HG02870 (cell line): ENCODE measurements around the gene TRIM41.
"Not testable (repeated sequence)": the region's sequence is repeated elsewhere in the genome, so short reads cannot be mapped to it uniquely, and the experiment has no call there.

Experiments used
- ATAC-seq: cut with Tn5 transposase; IDR thresholded peaks from one replicate; pipeline ENCODE4 v1.9.1; 2021; ENCODE audit warnings: mild to moderate bottlenecking, moderate library complexity; ENCODE audit not compliant: unreplicated experiment

Gene TRIM41

GRCh38 chr5:181223058-181223728, at the start of gene TRIM41:
TRIM41 (plus strand) TSS chr5:181223281; CDS start chr5:181224000, 719 bp downstream.
- peak; percentile 54 for ATAC-seq

- ATAC-seq: no peak
These were observed 49.4 kb upstream of the TRIM41 start for GRCh38 chr5:181173420-181174342.

- ATAC-seq: no peak
These were observed 46.7 kb upstream of the TRIM41 start for GRCh38 chr5:181176254-181176952.

GRCh38 chr5:181177559-181177958, 45.5 kb upstream of the TRIM41 start:
- not testable (repeated sequence) for ATAC-seq

GRCh38 chr5:181181650-181182565, 41.2 kb upstream of the TRIM41 start:
- peak; percentile 57 for ATAC-seq

GRCh38 chr5:181182651-181183050, 40.4 kb upstream of the TRIM41 start:
- no peak for ATAC-seq

GRCh38 chr5:181184845-181185216, 38.2 kb upstream of the TRIM41 start:
- no peak for ATAC-seq

GRCh38 chr5:181185560-181185959, 37.5 kb upstream of the TRIM41 start:
- no peak for ATAC-seq

- no peak for ATAC-seq
These were observed 37.1 kb upstream of the TRIM41 start for GRCh38 chr5:181186022-181186421.

GRCh38 chr5:181186986-181187499, 36.0 kb upstream of the TRIM41 start:
- ATAC-seq: no peak

GRCh38 chr5:181187500-181188213, 35.4 kb upstream of the TRIM41 start:
- no peak for ATAC-seq

- ATAC-seq: no peak
These were observed 34.2 kb upstream of the TRIM41 start for GRCh38 chr5:181188700-181189362.

- no peak for ATAC-seq
These were observed 33.6 kb upstream of the TRIM41 start for GRCh38 chr5:181189363-181189961.

GRCh38 chr5:181189962-181190710, 32.9 kb upstream of the TRIM41 start:
- no peak for ATAC-seq

- ATAC-seq: no peak
These were observed 32.2 kb upstream of the TRIM41 start for GRCh38 chr5:181190711-181191525.

GRCh38 chr5:181191526-181192336, 31.4 kb upstream of the TRIM41 start:
- peak; percentile 56 for ATAC-seq
